Measurements from ENCODE around the gene RBMS1. TPM values are rescaled to one million over a fixed set of nuclear protein-coding genes. Genes with fewer than 3 reads are reported as not detected.

RBMS1 gene
- total RNA-seq, 1 donor, result 111 TPM

DNA sequence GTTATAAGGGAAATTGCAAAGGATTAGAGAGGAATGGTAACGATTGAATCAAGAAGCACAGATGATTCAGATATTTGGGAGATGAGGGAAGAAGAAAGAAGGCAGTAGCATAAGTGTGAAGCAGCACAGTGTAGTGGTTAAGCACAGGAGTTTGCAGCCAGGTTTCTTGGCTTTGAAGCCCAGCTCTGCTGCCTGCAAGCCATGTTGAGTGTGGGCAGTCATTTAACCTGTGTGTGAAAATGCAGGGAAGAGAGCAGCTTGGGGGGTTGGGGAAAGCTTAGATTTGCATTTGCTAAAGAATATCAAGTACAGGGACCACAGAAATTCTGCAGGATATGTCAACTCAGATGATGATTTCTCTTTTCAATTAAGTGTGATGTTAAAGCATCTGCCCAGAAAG, 21.5 kb upstream of the RBMS1 start:
- no peak overlapping the region for H3K4me3 ChIP-seq (ENCODE audit: insufficient read depth, low read length)
- H3K79me2 ChIP-seq (ENCODE audit: insufficient read depth, low read length), result no peaks in the 10 kb centered on the region
- no peaks in the 10 kb centered on the region for H3K9me3 ChIP-seq (ENCODE audit: low read depth, low read length)
- H3K4me1 ChIP-seq (ENCODE audit: insufficient read depth, low read length), result peaks cover 12% of the 10 kb centered on the region
- H3K4me2 ChIP-seq (ENCODE audit: insufficient read depth, low read length), result no peak overlapping the region
- H3K36me3 ChIP-seq (ENCODE audit: insufficient read depth, low read length), result no peaks in the 10 kb centered on the region
- H3K27me3 ChIP-seq (ENCODE audit: insufficient read depth, low read length), result no peaks in the 10 kb centered on the region
- no peak for DNase-seq (ENCODE audit: insufficient read length, low spot score, missing footprints)
- no peak overlapping the region for H2AFZ ChIP-seq (ENCODE audit: low read length)
- H3K27ac ChIP-seq (ENCODE audit: low read depth, low read length), result no peak overlapping the region
- H4K20me1 ChIP-seq (ENCODE audit: insufficient read depth, low read length), result no peaks in the 10 kb centered on the region
- TF ChIP-seq, protein P1, sequence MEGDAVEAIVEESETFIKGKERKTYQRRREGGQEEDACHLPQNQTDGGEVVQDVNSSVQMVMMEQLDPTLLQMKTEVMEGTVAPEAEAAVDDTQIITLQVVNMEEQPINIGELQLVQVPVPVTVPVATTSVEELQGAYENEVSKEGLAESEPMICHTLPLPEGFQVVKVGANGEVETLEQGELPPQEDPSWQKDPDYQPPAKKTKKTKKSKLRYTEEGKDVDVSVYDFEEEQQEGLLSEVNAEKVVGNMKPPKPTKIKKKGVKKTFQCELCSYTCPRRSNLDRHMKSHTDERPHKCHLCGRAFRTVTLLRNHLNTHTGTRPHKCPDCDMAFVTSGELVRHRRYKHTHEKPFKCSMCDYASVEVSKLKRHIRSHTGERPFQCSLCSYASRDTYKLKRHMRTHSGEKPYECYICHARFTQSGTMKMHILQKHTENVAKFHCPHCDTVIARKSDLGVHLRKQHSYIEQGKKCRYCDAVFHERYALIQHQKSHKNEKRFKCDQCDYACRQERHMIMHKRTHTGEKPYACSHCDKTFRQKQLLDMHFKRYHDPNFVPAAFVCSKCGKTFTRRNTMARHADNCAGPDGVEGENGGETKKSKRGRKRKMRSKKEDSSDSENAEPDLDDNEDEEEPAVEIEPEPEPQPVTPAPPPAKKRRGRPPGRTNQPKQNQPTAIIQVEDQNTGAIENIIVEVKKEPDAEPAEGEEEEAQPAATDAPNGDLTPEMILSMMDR (IDR thresholded peaks at IDR 0.05; ENCODE audit: extremely low read depth, low read depth, low read length), result no peak

DNA sequence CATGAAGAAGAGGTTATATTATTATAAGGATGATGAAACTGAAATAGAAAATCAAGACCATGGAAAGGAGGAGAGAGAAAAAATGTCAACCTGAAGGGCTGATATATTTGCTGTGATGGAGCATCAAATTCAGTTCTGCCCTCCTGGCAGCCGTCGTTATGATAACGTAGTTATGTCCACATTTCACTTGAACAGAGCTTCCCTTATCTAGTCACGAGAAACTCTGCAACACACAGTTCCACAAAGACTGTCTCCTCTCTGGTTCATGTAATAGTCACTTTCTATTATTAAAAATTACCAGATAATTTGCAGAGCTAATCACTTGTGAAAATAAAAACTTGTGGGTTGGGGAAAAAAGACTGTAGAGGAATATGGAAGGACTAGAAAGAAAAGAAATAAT, 19.5 kb upstream of the RBMS1 start:
- H3K27ac ChIP-seq (ENCODE audit: low read depth, low read length), result no peak overlapping the region
- TF ChIP-seq, protein P1 (IDR thresholded peaks at IDR 0.05; ENCODE audit: extremely low read depth, low read depth, low read length), result no peak
- H4K20me1 ChIP-seq (ENCODE audit: insufficient read depth, low read length), result no peaks in the 10 kb centered on the region
- H3K79me2 ChIP-seq (ENCODE audit: insufficient read depth, low read length), result no peaks in the 10 kb centered on the region
- H3K36me3 ChIP-seq (ENCODE audit: insufficient read depth, low read length), result no peaks in the 10 kb centered on the region
- no peak overlapping the region for H3K4me2 ChIP-seq (ENCODE audit: insufficient read depth, low read length)
- H2AFZ ChIP-seq (ENCODE audit: low read length), result no peak overlapping the region
- no peak overlapping the region for H3K4me3 ChIP-seq (ENCODE audit: insufficient read depth, low read length)
- no peaks in the 10 kb centered on the region for H3K9me3 ChIP-seq (ENCODE audit: low read depth, low read length)
- DNase-seq (ENCODE audit: insufficient read length, low spot score, missing footprints), result no peak
- H3K27me3 ChIP-seq (ENCODE audit: insufficient read depth, low read length), result no peaks in the 10 kb centered on the region
- H3K4me1 ChIP-seq (ENCODE audit: insufficient read depth, low read length), result peaks cover 12% of the 10 kb centered on the region

DNA sequence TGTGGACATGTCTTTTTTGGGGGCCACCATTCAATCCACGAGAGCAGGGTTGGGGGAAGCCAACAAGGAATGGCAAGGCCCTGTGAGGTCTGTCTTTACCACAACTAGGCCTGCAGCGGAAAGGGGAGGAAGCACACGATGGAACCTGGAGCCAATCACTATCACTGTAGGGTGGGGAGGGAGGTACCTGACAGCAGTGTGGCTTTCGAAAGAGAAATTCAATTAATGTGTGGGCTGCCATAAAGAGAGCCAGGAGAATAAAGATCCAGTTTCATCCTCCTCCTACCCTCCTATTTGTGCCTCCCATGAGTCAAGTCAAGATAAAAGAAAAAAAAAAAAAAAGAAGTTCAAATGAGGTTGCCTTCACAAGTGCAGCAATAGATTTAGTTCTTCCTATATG, 18.9 kb upstream of the RBMS1 start:
- Histone ChIP-seq H2AFZ (ENCODE audit: low read length) (no peak overlapping the region), H3K4me1 (ENCODE audit: insufficient read depth, low read length) (peaks cover 12% of the 10 kb centered on the region), H3K27ac (ENCODE audit: low read depth, low read length) (no peak overlapping the region), H3K9me3 (ENCODE audit: low read depth, low read length) (no peaks in the 10 kb centered on the region), H3K4me3 (ENCODE audit: insufficient read depth, low read length) (no peak overlapping the region), H3K79me2 (ENCODE audit: insufficient read depth, low read length) (no peaks in the 10 kb centered on the region), H3K4me2 (ENCODE audit: insufficient read depth, low read length) (no peak overlapping the region), H4K20me1 (ENCODE audit: insufficient read depth, low read length) (no peaks in the 10 kb centered on the region), H3K27me3 (ENCODE audit: insufficient read depth, low read length) (no peaks in the 10 kb centered on the region), H3K36me3 (ENCODE audit: insufficient read depth, low read length) (no peaks in the 10 kb centered on the region)
- no peak for DNase-seq (ENCODE audit: insufficient read length, low spot score, missing footprints)
- TF ChIP-seq, protein P1 (IDR thresholded peaks at IDR 0.05; ENCODE audit: extremely low read depth, low read depth, low read length), result no peak

DNA sequence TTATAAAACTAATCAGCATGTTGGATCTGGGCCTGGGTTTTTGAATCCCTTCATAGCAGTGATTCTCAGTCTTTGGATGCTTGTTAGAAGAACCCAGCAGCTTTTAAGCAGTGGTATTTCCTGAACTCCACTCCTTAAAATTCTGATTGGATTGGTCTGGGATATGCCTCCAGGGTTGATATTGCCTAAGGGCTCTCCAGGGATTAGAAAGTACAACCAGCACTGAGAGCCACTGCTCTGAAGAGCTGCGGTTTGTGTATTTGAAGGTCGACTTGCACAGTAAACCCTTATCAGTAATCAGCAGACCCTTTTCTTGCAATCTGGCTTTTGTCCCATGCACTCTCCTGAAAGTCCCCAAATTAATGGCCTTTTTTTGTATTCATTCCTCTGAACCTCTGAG, 17.0 kb upstream of the RBMS1 start:
- peaks cover 3% of the 10 kb centered on the region for H3K4me1 ChIP-seq (ENCODE audit: insufficient read depth, low read length)
- no peak overlapping the region for H3K4me3 ChIP-seq (ENCODE audit: insufficient read depth, low read length)
- no peaks in the 10 kb centered on the region for H3K9me3 ChIP-seq (ENCODE audit: low read depth, low read length)
- no peaks in the 10 kb centered on the region for H4K20me1 ChIP-seq (ENCODE audit: insufficient read depth, low read length)
- H3K27me3 ChIP-seq (ENCODE audit: insufficient read depth, low read length), result no peaks in the 10 kb centered on the region
- no peak overlapping the region for H3K4me2 ChIP-seq (ENCODE audit: insufficient read depth, low read length)
- peak overlapping the region; percentile 39 for H2AFZ ChIP-seq (ENCODE audit: low read length)
- no peaks in the 10 kb centered on the region for H3K79me2 ChIP-seq (ENCODE audit: insufficient read depth, low read length)
- TF ChIP-seq, protein P1 (IDR thresholded peaks at IDR 0.05; ENCODE audit: extremely low read depth, low read depth, low read length), result no peak
- no peak for DNase-seq (ENCODE audit: insufficient read length, low spot score, missing footprints)
- H3K36me3 ChIP-seq (ENCODE audit: insufficient read depth, low read length), result no peaks in the 10 kb centered on the region
- no peak overlapping the region for H3K27ac ChIP-seq (ENCODE audit: low read depth, low read length)
